GM10248 (cell line): ENCODE measurements around the gene KLF11.

Experiments used
- CTCF ChIA-PET: fragments of 300-600 bp; sonication (Branson Sonifier 250); formaldehyde crosslinking; extraction: SDS; loops from one replicate; lab custom pipeline; 2021; ENCODE audit warnings: antibody characterized with exemption; lab: Yijun Ruan, JAX
- POLR2A ChIA-PET: fragments of 350-650 bp; sonication (Branson Sonifier 250); formaldehyde crosslinking; extraction: SDS; loops from one replicate; lab custom pipeline; 2020; ENCODE audit warnings: antibody characterized with exemption; lab: Yijun Ruan, JAX
- DNase-seq: peaks from one replicate; pipeline ENCODE4 v3.0.0; 2012; ENCODE audit errors: extremely low spot score
- CTCF ChIP-seq: IDR thresholded peaks from 2 replicates; pipeline ENCODE4 v1.5.1; 2012; ENCODE audit warnings: mild to moderate bottlenecking, low read depth; ENCODE audit errors: extremely low read depth, missing control alignments, control extremely low read depth

The KLF11 gene

GRCh38 chr2:10031886-10032745 lies 11.2 kb upstream of the KLF11 start:
- no peak for DNase-seq
- no peak for TF ChIP-seq CTCF
- ChIA-PET CTCF (interaction anchor here (0.8 to 2.7 kb wide), 3 partner anchors 41 to 233 kb away, joined by 3 to 8 read pairs (median 5); no protein-coding TSS in a partner anchor), POLR2A (no interaction called here)

- CTCF ChIA-PET = interaction anchor here (0.9 to 2.7 kb wide), 2 partner anchors 48 to 218 kb away, joined by 3 to 8 read pairs; no protein-coding TSS in a partner anchor
- POLR2A ChIA-PET = no interaction called here
Observed at GRCh38 chr2:10032746-10033105, 10.6 kb upstream of the KLF11 start.

GRCh38 chr2:10033251-10034006 lies 9.9 kb upstream of the KLF11 start:
- ChIA-PET CTCF (interaction anchor here (0.5 to 4.0 kb wide), 5 partner anchors 14 to 219 kb away, joined by 3 to 19 read pairs (median 3); no protein-coding TSS in a partner anchor), POLR2A (no interaction called here)
- TF ChIP-seq CTCF = no peak
- DNase-seq = no peak

More at GRCh38 chr2:10032746-10033105, 10.6 kb upstream of the KLF11 start:
- no peak for TF ChIP-seq CTCF
- DNase-seq = no peak

- TF ChIP-seq CTCF = no peak
- CTCF ChIA-PET = interaction anchor here (1.2 to 4.0 kb wide), 5 partner anchors 13 to 221 kb away, joined by 3 to 19 read pairs (median 4); no protein-coding TSS in a partner anchor
- no peak for DNase-seq
- POLR2A ChIA-PET = no interaction called here
Observed at GRCh38 chr2:10034333-10035052, 8.9 kb upstream of the KLF11 start.

- POLR2A ChIA-PET = no interaction called here
- CTCF ChIA-PET = interaction anchor here (1.2 to 4.0 kb wide), 4 partner anchors 13 to 222 kb away, joined by 3 to 19 read pairs (median 6); no protein-coding TSS in a partner anchor
- TF ChIP-seq CTCF = no peak
Observed at GRCh38 chr2:10035053-10035422, 8.3 kb upstream of the KLF11 start.

More at GRCh38 chr2:10035053-10035422, 8.3 kb upstream of the KLF11 start:
- no peak for DNase-seq
